HG03575 (cell line): ENCODE measurements around the gene CELF1.

Source experiments
- ATAC-seq: cut with Tn5 transposase; IDR thresholded peaks from one replicate; pipeline ENCODE4 v1.9.1; 2021; ENCODE audit not compliant: unreplicated experiment, insufficient number of reproducible peaks, low FRiP score; ENCODE audit errors: extremely low read depth

CELF1 gene

GRCh38 chr11:47552566-47553405 is at the start of gene CELF1:
Gene CELF1 (minus strand): TSS chr11:47553132. CDS start chr11:47499523, 53,609 bp downstream.
- ATAC-seq: peak; percentile 44

- no peak for ATAC-seq
These were observed 47.0 kb upstream of the CELF1 start for GRCh38 chr11:47599902-47600301.

GRCh38 chr11:47595967-47596366 is 43.0 kb upstream of the CELF1 start:
- ATAC-seq: no peak

GRCh38 chr11:47595029-47595428 is 42.1 kb upstream of the CELF1 start:
- no peak for ATAC-seq

- no peak for ATAC-seq
These were observed 41.3 kb upstream of the CELF1 start, which contains the start of gene C1QTNF4 for GRCh38 chr11:47593934-47594855. Gene C1QTNF4 (minus strand): TSS chr11:47594411. CDS start chr11:47590810, 3,601 bp downstream.

GRCh38 chr11:47593492-47593933 is 40.6 kb upstream of the CELF1 start:
- ATAC-seq: no peak

- ATAC-seq: no peak
These were observed 40.0 kb upstream of the CELF1 start for GRCh38 chr11:47592970-47593369.

- no peak for ATAC-seq
These were observed 39.3 kb upstream of the CELF1 start for GRCh38 chr11:47592251-47592650.

GRCh38 chr11:47591764-47592163 is 38.8 kb upstream of the CELF1 start:
- ATAC-seq: no peak

- ATAC-seq: no peak
These were observed 37.3 kb upstream of the CELF1 start for GRCh38 chr11:47589977-47590861.

- no peak for ATAC-seq
These were observed 36.6 kb upstream of the CELF1 start for GRCh38 chr11:47589584-47589976.

- no peak for ATAC-seq
These were observed 36.2 kb upstream of the CELF1 start for GRCh38 chr11:47589118-47589517.

GRCh38 chr11:47587723-47588326 is 34.9 kb upstream of the CELF1 start:
- ATAC-seq: no peak

- ATAC-seq: no peak
These were observed 34.2 kb upstream of the CELF1 start for GRCh38 chr11:47587039-47587716.

GRCh38 chr11:47586098-47586855 is 33.3 kb upstream of the CELF1 start, which contains the start of gene FAM180B:
Gene FAM180B (plus strand): TSS chr11:47586678. CDS start chr11:47586769, 91 bp downstream.
- ATAC-seq: no peak

GRCh38 chr11:47583844-47584243 is 30.9 kb upstream of the CELF1 start:
- ATAC-seq: no peak
